Measurements from ENCODE around the gene BCR.

GRCh38 chr22:23161029-23161428, 19.3 kb upstream of the BCR start:
- TF ChIP-seq, protein P1, sequence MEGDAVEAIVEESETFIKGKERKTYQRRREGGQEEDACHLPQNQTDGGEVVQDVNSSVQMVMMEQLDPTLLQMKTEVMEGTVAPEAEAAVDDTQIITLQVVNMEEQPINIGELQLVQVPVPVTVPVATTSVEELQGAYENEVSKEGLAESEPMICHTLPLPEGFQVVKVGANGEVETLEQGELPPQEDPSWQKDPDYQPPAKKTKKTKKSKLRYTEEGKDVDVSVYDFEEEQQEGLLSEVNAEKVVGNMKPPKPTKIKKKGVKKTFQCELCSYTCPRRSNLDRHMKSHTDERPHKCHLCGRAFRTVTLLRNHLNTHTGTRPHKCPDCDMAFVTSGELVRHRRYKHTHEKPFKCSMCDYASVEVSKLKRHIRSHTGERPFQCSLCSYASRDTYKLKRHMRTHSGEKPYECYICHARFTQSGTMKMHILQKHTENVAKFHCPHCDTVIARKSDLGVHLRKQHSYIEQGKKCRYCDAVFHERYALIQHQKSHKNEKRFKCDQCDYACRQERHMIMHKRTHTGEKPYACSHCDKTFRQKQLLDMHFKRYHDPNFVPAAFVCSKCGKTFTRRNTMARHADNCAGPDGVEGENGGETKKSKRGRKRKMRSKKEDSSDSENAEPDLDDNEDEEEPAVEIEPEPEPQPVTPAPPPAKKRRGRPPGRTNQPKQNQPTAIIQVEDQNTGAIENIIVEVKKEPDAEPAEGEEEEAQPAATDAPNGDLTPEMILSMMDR (conservative IDR thresholded peaks at IDR 0.05; ENCODE audit: low read length) = no peak
- no peak for TF ChIP-seq EZH2phosphoT487 (IDR thresholded peaks at IDR 0.05; ENCODE audit: borderline replicate concordance, low read depth, low read length)
